Neural progenitor cell (in vitro differentiated cells): ENCODE measurements around the gene NUP88. TPM values are rescaled to one million over a fixed set of nuclear protein-coding genes. Genes with fewer than 3 reads are reported as not detected.

Experiments used
- DNase-seq: peaks from one replicate; pipeline ENCODE4 v3.0.0-alpha.2; 2016; ENCODE audit warnings: low spot score
- H2AFZ ChIP-seq: fragments of 200-600 bp; sonication (generic); replicated peaks from 2 replicates; pipeline ENCODE4 v1.6.1; 2016; ENCODE audit warnings: antibody characterized with exemption
- H3F3A ChIP-seq: fragments of 200-600 bp; sonication (generic); 2 replicates; pipeline ENCODE4 v1.6.1; 2016; ENCODE audit warnings: antibody characterized with exemption, low read depth
- H3K27ac ChIP-seq: fragments of 200-600 bp; sonication (generic); 2 replicates; pipeline ENCODE4 v1.5.1; 2016; ENCODE audit warnings: mild to moderate bottlenecking
- H3K27me3 ChIP-seq: fragments of 200-600 bp; sonication (generic); 2 replicates; pipeline ENCODE4 v1.6.1; 2016; ENCODE audit warnings: mild to moderate bottlenecking, moderate library complexity
- H3K36me3 ChIP-seq: fragments of 200-600 bp; sonication (generic); 2 replicates; pipeline ENCODE4 v1.5.1; 2016
- H3K4me1 ChIP-seq: fragments of 200-600 bp; sonication (generic); 2 replicates; pipeline ENCODE4 v1.6.1; 2016; ENCODE audit warnings: mixed run types
- H3K4me2 ChIP-seq: fragments of 200-600 bp; sonication (generic); 2 replicates; pipeline ENCODE4 v1.6.1; 2016
- H3K4me3 ChIP-seq: fragments of 200-600 bp; sonication (generic); 2 replicates; pipeline ENCODE4 v1.5.1; 2016
- H3K79me2 ChIP-seq: fragments of 200-600 bp; sonication (generic); 2 replicates; pipeline ENCODE4 v1.6.1; 2016; ENCODE audit warnings: low read depth
- H3K9ac ChIP-seq: fragments of 200-600 bp; sonication (generic); 2 replicates; pipeline ENCODE4 v1.6.1; 2016
- H3K9me3 ChIP-seq: fragments of 200-600 bp; sonication (generic); 2 replicates; pipeline ENCODE4 v1.5.1; 2016; ENCODE audit warnings: low read depth
- H4K20me1 ChIP-seq: fragments of 200-600 bp; sonication (generic); 2 replicates; pipeline ENCODE4 v1.6.1; 2016; ENCODE audit warnings: low read depth
- H3K27ac Mint-ChIP-seq: 3 replicates; pipeline ENCODE4 v1.8.0; 2021; ENCODE audit warnings: mixed read lengths
- H3K27me3 Mint-ChIP-seq: 2 replicates; pipeline ENCODE4 v1.8.0; 2022; ENCODE audit warnings: low read depth, mild to moderate bottlenecking, inconsistent platforms, moderate library complexity, mixed read lengths; ENCODE audit not compliant: insufficient read depth
- H3K36me3 Mint-ChIP-seq: 3 replicates; pipeline ENCODE4 v1.8.0; 2021; ENCODE audit warnings: mixed read lengths
- H3K4me1 Mint-ChIP-seq: 3 replicates; pipeline ENCODE4 v1.8.0; 2021; ENCODE audit warnings: mixed read lengths
- H3K4me3 Mint-ChIP-seq: 3 replicates; pipeline ENCODE4 v1.8.0; 2021; ENCODE audit warnings: mild to moderate bottlenecking, moderate library complexity, mixed read lengths
- H3K9me3 Mint-ChIP-seq: 3 replicates; pipeline ENCODE4 v1.8.0; 2020; ENCODE audit warnings: mixed read lengths
- CTCF ChIP-seq: fragments of 200-600 bp; sonication (generic); IDR thresholded peaks from 2 replicates; pipeline ENCODE4 v1.5.1; 2017; ENCODE audit warnings: antibody characterized with exemption, mild to moderate bottlenecking
- EZH2 ChIP-seq: fragments of 200-600 bp; sonication (generic); IDR thresholded peaks from 2 replicates; pipeline ENCODE4 v1.6.1; 2017; ENCODE audit warnings: antibody characterized with exemption, mild to moderate bottlenecking, moderate library complexity
- EZH2phosphoT487 ChIP-seq: fragments of 200-600 bp; sonication (generic); IDR thresholded peaks from 2 replicates; pipeline ENCODE4 v1.6.1; 2017; ENCODE audit warnings: antibody characterized with exemption
- total RNA-seq: library from RNA; depleted of rRNA; stranded (reverse); fragments of >200 nt; gene quantifications from 2 replicates; pipeline ENCODE4 v1.2.3, GENCODE V29; 2015; ENCODE audit warnings: low replicate concordance

The NUP88 gene
- total RNA-seq, 1 donor from 2014 or later, result 135 TPM

GRCh38 chr17:5354886-5355415, 64.5 kb downstream of the NUP88 start:
- Histone ChIP-seq H3K9me3 (no peaks in the 10 kb centered on the region), H3K9ac (no peak overlapping the region), H4K20me1 (no peaks in the 10 kb centered on the region), H3K36me3 (peaks cover 12% of the 10 kb centered on the region), H3K27ac (no peak overlapping the region), H3F3A (no peaks in the 10 kb centered on the region), H3K4me3 (no peak overlapping the region), H3K4me1 (no peaks in the 10 kb centered on the region), H2AFZ (no peak overlapping the region), H3K79me2 (no peaks in the 10 kb centered on the region), H3K4me2 (no peak overlapping the region), H3K27me3 (no peaks in the 10 kb centered on the region)
- DNase-seq, result no peak
- Mint-ChIP-seq H3K9me3 (no peaks in the 10 kb centered on the region), H3K27ac (no peak overlapping the region), H3K4me1 (no peaks in the 10 kb centered on the region), H3K4me3 (no peak overlapping the region), H3K36me3 (peaks cover 20% of the 10 kb centered on the region), H3K27me3 (no peaks in the 10 kb centered on the region)
- TF ChIP-seq EZH2 (no peak), EZH2phosphoT487 (no peak), CTCF (no peak)

- Histone ChIP-seq H3K27me3 (no peaks in the 10 kb centered on the region), H3K79me2 (no peaks in the 10 kb centered on the region), H3K4me2 (no peak overlapping the region), H4K20me1 (no peaks in the 10 kb centered on the region), H3F3A (no peaks in the 10 kb centered on the region), H3K27ac (no peak overlapping the region), H2AFZ (no peak overlapping the region), H3K9me3 (no peaks in the 10 kb centered on the region), H3K36me3 (peaks cover 6% of the 10 kb centered on the region), H3K4me3 (no peak overlapping the region), H3K9ac (no peak overlapping the region), H3K4me1 (no peaks in the 10 kb centered on the region)
- no peaks in the 10 kb centered on the region for H3K27me3 Mint-ChIP-seq
- H3K27ac Mint-ChIP-seq, result no peak overlapping the region
- TF ChIP-seq EZH2phosphoT487 (no peak), CTCF (no peak), EZH2 (no peak)
- no peaks in the 10 kb centered on the region for H3K4me1 Mint-ChIP-seq
- H3K4me3 Mint-ChIP-seq, result no peak overlapping the region
- no peaks in the 10 kb centered on the region for H3K9me3 Mint-ChIP-seq
- peaks cover 20% of the 10 kb centered on the region for H3K36me3 Mint-ChIP-seq
- DNase-seq, result no peak
Measured at GRCh38 chr17:5354310-5354709, 65.2 kb downstream of the NUP88 start.

- Histone ChIP-seq H3K9ac (no peak overlapping the region), H3K4me1 (no peaks in the 10 kb centered on the region), H3F3A (no peaks in the 10 kb centered on the region), H3K27ac (no peak overlapping the region), H3K27me3 (no peaks in the 10 kb centered on the region), H3K4me3 (no peak overlapping the region), H3K36me3 (no peaks in the 10 kb centered on the region), H4K20me1 (no peaks in the 10 kb centered on the region), H3K4me2 (no peak overlapping the region), H3K9me3 (no peaks in the 10 kb centered on the region), H3K79me2 (no peaks in the 10 kb centered on the region), H2AFZ (no peak overlapping the region)
- Mint-ChIP-seq H3K27me3 (no peaks in the 10 kb centered on the region), H3K36me3 (peaks cover 27% of the 10 kb centered on the region), H3K9me3 (no peaks in the 10 kb centered on the region), H3K4me1 (no peaks in the 10 kb centered on the region), H3K4me3 (no peak overlapping the region), H3K27ac (no peak overlapping the region)
- no peak for TF ChIP-seq EZH2
- TF ChIP-seq EZH2phosphoT487, result no peak
- TF ChIP-seq CTCF, result no peak
- DNase-seq, result no peak
Measured at GRCh38 chr17:5352681-5353289, 66.7 kb downstream of the NUP88 start.
